ENCODE results near the gene LMF1.

LMF1 gene

GRCh38 chr16:918741-919657, 51.8 kb downstream of the LMF1 start:
- peak overlapping the region in 3 of 11 experiments; percentile 6 to 26 (median 19); a peak in 2 of 22 replicates for H3K9ac ChIP-seq
- no peak overlapping the region for H3K27ac ChIP-seq
- H3K27me3 ChIP-seq: no peaks in the 10 kb centered on the region
- H3K36me3 ChIP-seq: peaks cover 4 to 26% (median 14%) of the 10 kb centered on the region in 11 experiments; a peak in 16 of 22 replicates
- peaks cover 0 to 28% (median 7%) of the 10 kb centered on the region in 11 experiments; a peak in 9 of 22 replicates for H4K20me1 ChIP-seq
- peaks cover 18 to 44% (median 35%) of the 10 kb centered on the region in 10 experiments for H3K4me1 ChIP-seq
- peak overlapping the region in 8 of 11 experiments; percentile 66 to 79 (median 71); a peak in 17 of 22 replicates for H3K4me2 ChIP-seq
- H3K9me3 ChIP-seq (replicated peaks in 1 of 11): peaks cover 0 to 17% (median 12%) of the 10 kb centered on the region in 11 experiments; a peak in 13 of 22 replicates
- no peak overlapping the region for H3K4me3 ChIP-seq
- no peak for TF ChIP-seq Cebpa-rat (IDR thresholded peaks at IDR 0.05)

DNA sequence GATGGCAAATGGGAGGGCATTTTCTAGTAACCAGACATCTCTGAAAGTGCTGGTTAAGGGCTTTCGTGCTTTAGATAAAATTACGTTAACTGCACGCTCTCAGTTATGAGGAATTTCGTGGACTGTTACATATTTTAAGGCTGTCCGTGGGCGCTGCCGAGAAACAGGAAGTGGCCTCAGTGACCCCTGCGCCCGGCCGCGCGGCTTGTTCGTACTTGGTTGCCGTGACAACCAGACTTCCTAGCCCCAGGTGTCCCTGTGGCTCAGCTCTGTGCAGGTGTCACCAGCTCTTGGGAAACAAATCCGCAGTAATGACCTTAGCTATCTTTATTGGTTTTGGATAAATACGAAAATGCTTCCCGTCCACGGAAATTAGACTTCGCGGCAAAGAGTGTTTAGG, 52.7 kb downstream of the LMF1 start:
- H3K9me3 ChIP-seq (replicated peaks in 1 of 11): peaks cover 0 to 13% (median 10%) of the 10 kb centered on the region in 11 experiments; a peak in 13 of 22 replicates
- H4K20me1 ChIP-seq: peaks cover 0 to 37% (median 12%) of the 10 kb centered on the region in 11 experiments; a peak in 11 of 22 replicates
- TF ChIP-seq Cebpa-rat (IDR thresholded peaks at IDR 0.05): no peak
- H3K4me3 ChIP-seq: no peak overlapping the region
- no peak overlapping the region for H3K9ac ChIP-seq
- H3K27me3 ChIP-seq: 0 out of 22 replicates have a peak, but pooled peaks cover 0 to 5% (median 0%) of the 10 kb centered on the region in 11 experiments
- H3K4me1 ChIP-seq: peaks cover 18 to 53% (median 43%) of the 10 kb centered on the region in 10 experiments
- no peak overlapping the region for H3K27ac ChIP-seq
- H3K4me2 ChIP-seq: peak overlapping the region in 3 of 11 experiments; percentile 9 to 75 (median 67); a peak in 2 of 22 replicates
- H3K36me3 ChIP-seq: peaks cover 2 to 19% (median 12%) of the 10 kb centered on the region in 11 experiments; a peak in 16 of 22 replicates

GRCh38 chr16:917591-918061, 53.2 kb downstream of the LMF1 start:
- no peak overlapping the region for H3K9ac ChIP-seq
- H3K27ac ChIP-seq: no peak overlapping the region
- no peak overlapping the region for H3K4me3 ChIP-seq
- peaks cover 0 to 41% (median 13%) of the 10 kb centered on the region in 11 experiments; a peak in 11 of 22 replicates for H4K20me1 ChIP-seq
- TF ChIP-seq Cebpa-rat (IDR thresholded peaks at IDR 0.05): no peak
- peaks cover 0 to 14% (median 8%) of the 10 kb centered on the region in 11 experiments; a peak in 12 of 22 replicates for H3K36me3 ChIP-seq
- H3K9me3 ChIP-seq (replicated peaks in 1 of 11): peaks cover 0 to 9% (median 8%) of the 10 kb centered on the region in 11 experiments; a peak in 12 of 22 replicates
- peaks cover 18 to 58% (median 47%) of the 10 kb centered on the region in 10 experiments for H3K4me1 ChIP-seq
- H3K4me2 ChIP-seq: peak overlapping the region in 1 of 11 experiments; percentile 9; a peak in 1 of 22 replicates
- H3K27me3 ChIP-seq: 0 out of 22 replicates have a peak, but pooled peaks cover 0 to 6% (median 0%) of the 10 kb centered on the region in 11 experiments

DNA sequence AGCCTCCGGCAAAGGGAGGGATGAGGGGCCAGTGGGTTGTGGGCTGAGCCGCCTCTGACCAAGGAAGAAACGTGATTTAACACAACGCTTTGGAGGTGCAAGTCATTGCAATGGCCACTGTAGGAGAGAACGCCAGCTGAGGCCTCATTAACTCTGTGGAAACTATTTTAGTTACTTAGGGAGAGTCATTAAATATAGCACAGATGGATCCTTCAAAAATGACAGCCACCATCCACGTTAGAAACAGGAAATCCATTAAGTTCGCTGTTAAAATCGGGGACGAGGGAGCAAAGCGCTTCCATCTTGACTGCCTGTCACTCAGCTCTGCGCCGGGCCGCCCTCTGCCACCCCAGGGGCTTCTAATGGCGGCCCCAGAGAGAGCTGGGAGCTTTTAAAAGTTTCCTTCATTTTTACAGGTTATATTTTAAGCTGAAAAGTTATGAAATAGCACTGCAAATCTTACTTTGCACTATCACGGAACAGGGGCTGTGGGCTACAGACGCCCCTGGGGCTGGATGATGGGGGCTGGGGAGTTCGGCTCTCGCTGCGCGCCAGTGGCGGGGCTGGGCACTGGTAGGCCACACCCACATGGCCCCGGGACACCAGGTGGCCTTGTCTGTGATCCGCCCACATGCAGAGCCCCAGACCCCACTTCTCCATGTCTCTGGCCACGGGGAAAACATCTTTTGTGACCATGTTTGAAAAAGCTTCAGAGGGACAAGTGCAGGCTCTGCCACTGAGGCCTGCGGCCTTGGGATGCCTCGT, 54.6 kb downstream of the LMF1 start:
- no peak overlapping the region for H3K27ac ChIP-seq
- TF ChIP-seq Cebpa-rat (IDR thresholded peaks at IDR 0.05): no peak
- 0 out of 22 replicates have a peak, but pooled peaks cover 0 to under 1% (median 0%) of the 10 kb centered on the region in 11 experiments for H3K36me3 ChIP-seq
- no peaks in the 10 kb centered on the region for H3K9me3 ChIP-seq (replicated peaks in 1 of 11)
- H3K4me3 ChIP-seq: no peak overlapping the region
- peaks cover 0 to 51% (median 13%) of the 10 kb centered on the region in 11 experiments; a peak in 11 of 22 replicates for H4K20me1 ChIP-seq
- no peak overlapping the region for H3K4me2 ChIP-seq
- no peak overlapping the region for H3K9ac ChIP-seq
- 0 out of 22 replicates have a peak, but pooled peaks cover 0 to 6% (median 0%) of the 10 kb centered on the region in 11 experiments for H3K27me3 ChIP-seq
- peaks cover 16 to 63% (median 52%) of the 10 kb centered on the region in 10 experiments for H3K4me1 ChIP-seq

GRCh38 chr16:915546-915945, 55.2 kb downstream of the LMF1 start:
- TF ChIP-seq Cebpa-rat (IDR thresholded peaks at IDR 0.05): no peak
- no peak overlapping the region for H3K4me2 ChIP-seq
- H3K27me3 ChIP-seq: 0 out of 22 replicates have a peak, but pooled peaks cover 0 to 6% (median 0%) of the 10 kb centered on the region in 11 experiments
- H3K9ac ChIP-seq: no peak overlapping the region
- H3K36me3 ChIP-seq: peaks cover 0 to 5% (median 0%) of the 10 kb centered on the region in 11 experiments; a peak in 3 of 22 replicates
- no peaks in the 10 kb centered on the region for H3K9me3 ChIP-seq (replicated peaks in 1 of 11)
- H3K4me1 ChIP-seq: peaks cover 9 to 60% (median 45%) of the 10 kb centered on the region in 10 experiments
- H4K20me1 ChIP-seq: peaks cover 0 to 51% (median 13%) of the 10 kb centered on the region in 11 experiments; a peak in 11 of 22 replicates
- H3K4me3 ChIP-seq: no peak overlapping the region
- no peak overlapping the region for H3K27ac ChIP-seq

DNA sequence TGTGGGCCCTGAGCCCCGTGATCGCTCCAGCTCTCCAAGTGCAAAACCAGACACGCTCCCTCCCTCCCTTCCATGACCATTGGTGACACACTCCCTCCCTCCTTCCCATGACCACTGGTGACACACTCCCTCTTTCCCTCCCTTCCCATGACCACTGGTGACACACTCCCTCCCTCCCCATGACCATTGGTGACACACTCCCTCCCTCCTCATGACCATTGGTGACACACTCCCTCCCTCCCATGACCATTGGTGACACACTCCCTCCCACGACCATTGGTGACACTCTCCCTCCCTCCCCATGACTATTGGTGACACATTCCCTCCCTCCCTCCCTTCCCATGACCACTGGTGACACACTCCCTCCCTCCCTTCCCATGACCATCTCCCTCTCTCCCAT, 56.3 kb downstream of the LMF1 start:
- 0 out of 22 replicates have a peak, but pooled peaks cover 0 to 6% (median 0%) of the 10 kb centered on the region in 11 experiments for H3K27me3 ChIP-seq
- peaks cover 0 to 56% (median 34%) of the 10 kb centered on the region in 10 experiments; a peak in 15 of 20 replicates for H3K4me1 ChIP-seq
- H4K20me1 ChIP-seq: peaks cover 0 to 45% (median 7%) of the 10 kb centered on the region in 11 experiments; a peak in 10 of 22 replicates
- H3K4me3 ChIP-seq: no peak overlapping the region
- H3K9me3 ChIP-seq (replicated peaks in 1 of 11): no peaks in the 10 kb centered on the region
- peak overlapping the region in 3 of 11 experiments; percentile 47 to 65 (median 64); a peak in 4 of 22 replicates for H3K4me2 ChIP-seq
- H3K36me3 ChIP-seq: peaks cover 0 to 13% (median 8%) of the 10 kb centered on the region in 11 experiments; a peak in 14 of 22 replicates
- no peak overlapping the region for H3K9ac ChIP-seq
- no peak for TF ChIP-seq Cebpa-rat (IDR thresholded peaks at IDR 0.05)
- no peak overlapping the region for H3K27ac ChIP-seq

- Histone ChIP-seq H3K4me3 (no peak overlapping the region), H3K36me3 (peaks cover 0 to 18% (median 12%) of the 10 kb centered on the region in 11 experiments; a peak in 14 of 22 replicates), H3K27ac (no peak overlapping the region), H3K9me3 (replicated peaks in 1 of 11) (no peaks in the 10 kb centered on the region), H3K27me3 (0 out of 22 replicates have a peak, but pooled peaks cover 0 to 6% (median 0%) of the 10 kb centered on the region in 11 experiments), H4K20me1 (peaks cover 0 to 45% (median 6%) of the 10 kb centered on the region in 11 experiments; a peak in 9 of 22 replicates), H3K4me2 (peak overlapping the region in 7 of 11 experiments; percentile 17 to 66 (median 62); a peak in 12 of 22 replicates), H3K9ac (no peak overlapping the region), H3K4me1 (peaks cover 0 to 52% (median 30%) of the 10 kb centered on the region in 10 experiments; a peak in 15 of 20 replicates)
- no peak for TF ChIP-seq Cebpa-rat (IDR thresholded peaks at IDR 0.05)
Observed at GRCh38 chr16:913817-914439, 56.9 kb downstream of the LMF1 start.
